Kidney epithelial cell (primary cell): ENCODE measurements around the gene E2F4. TPM values are rescaled to one million over a fixed set of nuclear protein-coding genes. Genes with fewer than 3 reads are reported as not detected.
A peak's percentile ranks its signal among the peaks of the same experiment; 100 is the strongest.

Source experiments
- DNase-seq: peaks from one replicate; pipeline ENCODE4 v3.0.0-alpha.2; 2010; ENCODE audit warnings: low read depth
- H3K27me3 ChIP-seq: 2 replicates; pipeline ENCODE4 v1.6.0; 2011; ENCODE audit warnings: low read length; ENCODE audit not compliant: control insufficient read depth, insufficient read depth
- H3K36me3 ChIP-seq: 2 replicates; pipeline ENCODE4 v1.5.1; 2011; ENCODE audit warnings: low read length; ENCODE audit not compliant: control insufficient read depth, insufficient read depth
- H3K4me3 ChIP-seq: 2 replicates; pipeline ENCODE4 v1.5.1; 2011; ENCODE audit warnings: low read depth, mild to moderate bottlenecking, control low read depth, low read length
- CTCF ChIP-seq: IDR thresholded peaks from 2 replicates; pipeline ENCODE4 v1.5.1; 2011; ENCODE audit warnings: mild to moderate bottlenecking, moderate library complexity, low read length, control low read depth, inconsistent platforms; ENCODE audit not compliant: insufficient read depth, poor library complexity, severe bottlenecking
- total RNA-seq: library from RNA; depleted of rRNA; stranded (reverse); fragments of >200 nt; gene quantifications from 2 replicates; pipeline ENCODE4 v1.2.3, GENCODE V29; 2015

E2F4 gene
- total RNA-seq, 1 donor from 2014 or later = 84.9 TPM

- peaks cover 6% of the 10 kb centered on the region for H3K27me3 ChIP-seq
- peak overlapping the region; percentile 63 for H3K4me3 ChIP-seq
- DNase-seq = no peak
- no peak for TF ChIP-seq CTCF
- H3K36me3 ChIP-seq = no peaks in the 10 kb centered on the region
These were observed 8.7 kb upstream of the E2F4 start for GRCh38 chr16:67183284-67183626.

GRCh38 chr16:67183627-67184452 lies 8.1 kb upstream of the E2F4 start, which contains the start of gene MATCAP1:
MATCAP1 (minus strand) TSS chr16:67183963; CDS start chr16:67180610, 3,353 bp downstream.
- peak; percentile 93 for DNase-seq
- H3K4me3 ChIP-seq = peak within 1 kb of the TSS; percentile 63
- H3K27me3 ChIP-seq = peaks cover 6% of the 10 kb centered on the region
- H3K36me3 ChIP-seq = no peaks in the 10 kb centered on the region
- TF ChIP-seq CTCF = no peak

GRCh38 chr16:67184453-67184994 lies 7.4 kb upstream of the E2F4 start:
- peak overlapping the region; percentile 63 for H3K4me3 ChIP-seq
- DNase-seq = no peak
- no peaks in the 10 kb centered on the region for H3K36me3 ChIP-seq
- peaks cover 6% of the 10 kb centered on the region for H3K27me3 ChIP-seq
- no peak for TF ChIP-seq CTCF

GRCh38 chr16:67184995-67185650 lies 6.8 kb upstream of the E2F4 start:
- no peaks in the 10 kb centered on the region for H3K36me3 ChIP-seq
- H3K27me3 ChIP-seq = peaks cover 6% of the 10 kb centered on the region
- no peak overlapping the region for H3K4me3 ChIP-seq
- no peak for DNase-seq
- peak; percentile 95 for TF ChIP-seq CTCF

- no peak for TF ChIP-seq CTCF
- Histone ChIP-seq H3K36me3 (no peaks in the 10 kb centered on the region), H3K27me3 (peaks cover 6% of the 10 kb centered on the region), H3K4me3 (no peak overlapping the region)
- no peak for DNase-seq
These were observed 6.3 kb upstream of the E2F4 start for GRCh38 chr16:67185651-67186134.
